Skeletal muscle tissue (tissue), 4 donors: ENCODE measurements around the gene MAGI2. TPM values are rescaled to one million over a fixed set of nuclear protein-coding genes. Genes with fewer than 3 reads are reported as not detected.

Experiments used
- H3K27ac ChIP-seq: one replicate; pipeline ENCODE4 v1.7.0; 2013; ENCODE audit warnings: mild to moderate bottlenecking, low read depth, low read length, inconsistent platforms
- H3K27me3 ChIP-seq, 3 donors: one replicate each; pipeline ENCODE4 v1.7.0; 2013; ENCODE audit warnings: low read length in 3 of 3; ENCODE audit not compliant: control insufficient read depth in 3 of 3, insufficient read depth in 3 of 3
- H3K36me3 ChIP-seq, 3 donors: one replicate each; pipeline ENCODE4 v1.7.0; 2013; ENCODE audit warnings: low read length in 3 of 3; ENCODE audit not compliant: control insufficient read depth in 3 of 3, insufficient read depth in 3 of 3
- H3K4me1 ChIP-seq, 3 donors: one replicate each; pipeline ENCODE4 v1.7.0; 2013; ENCODE audit warnings: low read length in 3 of 3, mild to moderate bottlenecking in 3 of 3; ENCODE audit not compliant: control insufficient read depth in 3 of 3, insufficient read depth in 3 of 3
- H3K4me3 ChIP-seq, 3 donors: one replicate each; pipeline ENCODE4 v1.7.0; 2013; ENCODE audit warnings: low read length in 3 of 3
- H3K9ac ChIP-seq, 3 donors: one replicate each; pipeline ENCODE4 v1.7.0; 2013; ENCODE audit warnings: low read length in 3 of 3, mild to moderate bottlenecking in 3 of 3, moderate library complexity in 2 of 3, low read depth in 1 of 3
- H3K9me3 ChIP-seq, 3 donors: one replicate each; pipeline ENCODE4 v1.7.0; 2013; ENCODE audit warnings: low read length in 3 of 3; ENCODE audit not compliant: control insufficient read depth in 3 of 3
- total RNA-seq: library from RNA; depleted of rRNA; stranded (reverse); fragments of >200 nt; gene quantifications from one replicate; pipeline ENCODE4 v1.2.3, GENCODE V29; 2014
- donor health status: Osteomylitis.

MAGI2 gene
- total RNA-seq, 1 donor from 2014 or later: 4.2 TPM

DNA sequence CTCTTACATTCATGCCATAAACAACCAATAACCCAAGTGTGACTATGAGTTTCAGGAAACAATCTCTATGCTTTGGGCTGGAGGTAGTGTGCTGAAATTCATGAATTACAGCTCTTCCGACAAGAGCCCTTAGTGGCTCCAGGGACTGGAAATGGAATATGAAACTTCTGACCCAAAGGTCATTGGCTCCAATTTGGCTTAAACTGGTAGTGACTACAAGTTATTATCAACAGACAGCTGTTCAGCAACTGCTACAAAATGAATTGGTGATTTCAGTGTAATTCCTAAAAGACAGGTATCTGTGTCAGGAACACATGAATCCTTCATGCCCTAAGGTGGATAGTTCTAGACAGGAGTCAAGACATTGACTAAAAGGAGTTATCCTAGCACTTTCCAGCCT lies 909.5 kb downstream of the MAGI2 start:
- no peak overlapping the region for H3K9ac ChIP-seq
- H3K36me3 ChIP-seq: no peaks in the 10 kb centered on the region
- H3K9me3 ChIP-seq: no peaks in the 10 kb centered on the region
- no peak overlapping the region for H3K27ac ChIP-seq
- H3K4me3 ChIP-seq: no peak overlapping the region
- peaks cover 0 to 5% (median 0%) of the 10 kb centered on the region in 3 donors for H3K4me1 ChIP-seq
- no peaks in the 10 kb centered on the region for H3K27me3 ChIP-seq

DNA sequence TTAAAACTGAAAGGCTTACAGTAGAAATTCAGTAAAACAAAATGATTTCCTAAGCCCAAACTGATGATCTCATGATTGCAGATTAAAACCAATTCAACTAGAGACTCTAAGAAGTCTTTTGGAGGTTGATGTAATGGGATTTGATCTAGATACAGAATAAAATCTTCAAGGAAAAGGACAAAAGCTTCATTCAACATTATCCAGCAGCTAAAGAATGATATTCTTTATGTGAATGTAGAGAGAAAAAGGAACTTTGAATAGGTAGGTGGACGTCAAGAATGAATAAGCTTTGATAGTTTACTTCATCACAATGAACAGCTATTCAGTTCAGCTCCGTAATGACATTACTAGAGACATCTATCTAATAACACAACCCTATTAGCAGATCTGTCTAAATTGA lies 910.5 kb downstream of the MAGI2 start:
- H3K4me1 ChIP-seq: peaks cover 0 to 5% (median 0%) of the 10 kb centered on the region in 3 donors
- H3K36me3 ChIP-seq: no peaks in the 10 kb centered on the region
- H3K9me3 ChIP-seq: no peaks in the 10 kb centered on the region
- no peak overlapping the region for H3K27ac ChIP-seq
- H3K4me3 ChIP-seq: no peak overlapping the region
- no peak overlapping the region for H3K9ac ChIP-seq
- no peaks in the 10 kb centered on the region for H3K27me3 ChIP-seq

GRCh38 chr7:78542541-78542940 lies 910.9 kb downstream of the MAGI2 start:
- Histone ChIP-seq H3K36me3 (no peaks in the 10 kb centered on the region), H3K9ac (no peak overlapping the region), H3K9me3 (no peaks in the 10 kb centered on the region), H3K4me1 (peaks cover 0 to 5% (median 0%) of the 10 kb centered on the region in 3 donors), H3K4me3 (no peak overlapping the region), H3K27me3 (no peaks in the 10 kb centered on the region), H3K27ac (no peak overlapping the region)

DNA sequence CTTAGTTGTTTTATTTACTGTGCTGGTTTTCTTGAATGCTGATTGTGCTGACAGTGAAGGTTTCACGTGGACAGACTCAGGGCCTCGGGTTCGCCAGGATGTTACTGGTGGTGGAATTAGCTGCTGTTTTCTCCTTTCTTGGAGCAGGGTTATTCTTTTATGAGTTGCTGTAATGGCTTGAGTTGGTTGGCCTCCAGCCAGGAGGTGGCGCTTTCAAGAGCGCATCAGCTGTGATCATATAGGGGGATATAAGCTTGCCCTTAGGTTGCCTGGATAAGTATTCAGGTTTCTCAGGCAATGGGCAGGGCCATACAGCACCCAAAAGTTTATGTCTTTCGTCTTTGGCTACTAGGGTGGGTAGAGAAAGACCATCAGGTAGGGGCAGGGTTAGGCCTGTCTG lies 913.6 kb downstream of the MAGI2 start:
- H3K4me3 ChIP-seq: no peak overlapping the region
- no peaks in the 10 kb centered on the region for H3K27me3 ChIP-seq
- H3K9me3 ChIP-seq: no peaks in the 10 kb centered on the region
- H3K9ac ChIP-seq: no peak overlapping the region
- peaks cover 0 to 5% (median 0%) of the 10 kb centered on the region in 3 donors for H3K4me1 ChIP-seq
- H3K27ac ChIP-seq: no peak overlapping the region
- H3K36me3 ChIP-seq: no peaks in the 10 kb centered on the region

DNA sequence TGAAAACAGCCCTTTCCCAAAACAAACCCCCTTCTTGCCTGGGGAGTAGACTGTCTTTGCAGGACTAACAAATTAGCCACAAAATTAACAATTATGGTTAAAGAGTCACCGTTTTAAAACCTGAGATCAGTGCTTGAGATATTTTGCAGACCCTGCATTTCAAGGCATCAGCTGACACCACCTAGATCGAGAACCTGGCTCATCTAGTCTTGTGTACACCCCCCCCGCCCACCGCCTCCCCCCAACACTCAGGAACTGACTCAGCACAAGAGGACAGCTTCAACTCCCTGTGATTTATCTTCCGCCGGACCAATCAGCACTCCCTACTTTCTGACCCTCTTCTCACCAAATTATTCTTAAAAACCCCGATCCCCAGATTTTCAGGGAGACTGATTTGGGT lies 917.8 kb downstream of the MAGI2 start:
- H3K9ac ChIP-seq: no peak overlapping the region
- H3K36me3 ChIP-seq: no peaks in the 10 kb centered on the region
- no peak overlapping the region for H3K4me3 ChIP-seq
- H3K9me3 ChIP-seq: no peaks in the 10 kb centered on the region
- no peak overlapping the region for H3K27ac ChIP-seq
- H3K27me3 ChIP-seq: no peaks in the 10 kb centered on the region
- H3K4me1 ChIP-seq: no peaks in the 10 kb centered on the region

GRCh38 chr7:78530351-78530750 lies 923.1 kb downstream of the MAGI2 start:
- Histone ChIP-seq H3K27ac (no peak overlapping the region), H3K27me3 (no peaks in the 10 kb centered on the region), H3K4me1 (no peaks in the 10 kb centered on the region), H3K9me3 (no peaks in the 10 kb centered on the region), H3K4me3 (no peak overlapping the region), H3K36me3 (no peaks in the 10 kb centered on the region), H3K9ac (no peak overlapping the region)

DNA sequence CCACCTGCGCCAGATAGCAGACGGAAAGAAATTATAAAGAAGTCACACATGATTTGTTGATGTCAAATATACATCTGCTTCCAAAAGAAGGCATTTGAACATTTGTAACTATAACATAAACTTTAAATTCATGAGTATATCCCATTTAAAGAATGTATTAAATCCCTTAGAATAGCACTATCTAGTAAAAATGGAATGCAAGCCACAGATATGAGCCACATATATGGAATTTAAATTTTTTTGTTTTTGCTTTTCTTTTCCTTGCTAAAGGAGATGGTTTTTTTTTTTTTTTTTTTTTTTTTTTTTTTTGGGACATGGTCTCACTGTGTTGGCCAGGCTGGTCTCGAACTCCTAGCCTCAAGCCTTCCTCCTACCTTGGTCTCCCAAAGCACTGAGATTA lies 924.1 kb downstream of the MAGI2 start:
- Histone ChIP-seq H3K4me1 (no peaks in the 10 kb centered on the region), H3K36me3 (no peaks in the 10 kb centered on the region), H3K27ac (no peak overlapping the region), H3K9ac (no peak overlapping the region), H3K9me3 (no peaks in the 10 kb centered on the region), H3K27me3 (no peaks in the 10 kb centered on the region), H3K4me3 (no peak overlapping the region)

DNA sequence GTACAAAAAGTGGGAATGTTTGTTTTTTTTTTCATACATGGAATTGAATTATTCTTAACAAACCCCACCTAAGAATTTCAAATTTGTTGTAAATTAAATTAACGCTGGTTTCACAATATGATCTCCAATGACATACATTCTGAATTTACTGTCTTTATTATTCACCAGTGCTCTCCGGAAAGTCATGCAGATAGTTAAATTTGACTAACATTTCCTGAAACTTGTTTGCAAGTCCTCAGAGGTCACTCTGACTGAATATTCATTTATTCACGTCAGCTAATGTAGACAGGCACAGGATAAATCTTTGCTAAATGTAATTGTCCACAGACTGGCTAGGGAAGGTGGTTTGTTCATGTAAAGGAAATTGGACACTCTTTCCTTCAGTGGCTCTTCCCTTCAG lies 924.5 kb downstream of the MAGI2 start:
- H3K27ac ChIP-seq: no peak overlapping the region
- H3K36me3 ChIP-seq: no peaks in the 10 kb centered on the region
- H3K9ac ChIP-seq: no peak overlapping the region
- H3K9me3 ChIP-seq: no peaks in the 10 kb centered on the region
- no peaks in the 10 kb centered on the region for H3K27me3 ChIP-seq
- H3K4me1 ChIP-seq: no peaks in the 10 kb centered on the region
- H3K4me3 ChIP-seq: no peak overlapping the region

GRCh38 chr7:78523930-78524329 lies 929.5 kb downstream of the MAGI2 start:
- H3K27ac ChIP-seq: no peak overlapping the region
- H3K9me3 ChIP-seq: no peaks in the 10 kb centered on the region

GRCh38 chr7:78521961-78522360 lies 931.5 kb downstream of the MAGI2 start:
- no peaks in the 10 kb centered on the region for H3K36me3 ChIP-seq
- no peak overlapping the region for H3K27ac ChIP-seq
- no peak overlapping the region for H3K9ac ChIP-seq
- H3K4me3 ChIP-seq: no peak overlapping the region
- H3K9me3 ChIP-seq: no peaks in the 10 kb centered on the region
- H3K4me1 ChIP-seq: no peaks in the 10 kb centered on the region
- no peaks in the 10 kb centered on the region for H3K27me3 ChIP-seq

More at GRCh38 chr7:78523930-78524329, 929.5 kb downstream of the MAGI2 start:
- Histone ChIP-seq H3K27me3 (no peaks in the 10 kb centered on the region), H3K4me1 (no peaks in the 10 kb centered on the region), H3K4me3 (no peak overlapping the region), H3K36me3 (no peaks in the 10 kb centered on the region), H3K9ac (no peak overlapping the region)

DNA sequence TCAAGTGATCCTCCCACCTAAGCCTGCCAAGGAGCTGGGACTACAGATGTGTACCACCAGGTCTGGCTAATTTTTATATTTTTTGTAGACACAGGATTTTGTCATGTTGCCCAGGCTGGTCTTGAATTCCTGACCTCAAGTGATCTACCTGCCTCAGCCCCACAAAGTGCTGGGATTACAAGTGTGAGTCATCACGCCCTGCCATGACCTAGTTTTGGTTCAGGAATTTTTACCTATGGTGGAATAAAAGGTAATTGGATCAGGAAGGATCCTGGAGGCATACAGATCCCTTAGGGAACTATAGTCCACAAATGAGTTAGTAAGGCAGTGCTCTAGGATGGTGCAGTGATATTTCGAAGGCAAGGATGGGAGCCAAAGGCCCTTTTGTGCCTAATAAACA lies 937.0 kb downstream of the MAGI2 start:
- Histone ChIP-seq H3K4me3 (no peak overlapping the region), H3K4me1 (no peaks in the 10 kb centered on the region), H3K9me3 (no peaks in the 10 kb centered on the region), H3K27ac (no peak overlapping the region), H3K27me3 (no peaks in the 10 kb centered on the region), H3K36me3 (no peaks in the 10 kb centered on the region), H3K9ac (no peak overlapping the region)
